GM23338 (cell line): ENCODE measurements around the gene SPPL2C. TPM values are rescaled to one million over a fixed set of nuclear protein-coding genes. Genes with fewer than 3 reads are reported as not detected.

ENCODE experiments used
- ATAC-seq: fragments of 200-7000 bp; cut with Tn5 transposase; 3 replicates; pipeline ENCODE4 v1.9.1; 2020
- DNase-seq: peaks from one replicate; pipeline ENCODE4 v3.0.0-alpha.2; 2015; ENCODE audit warnings: low spot score
- H2AFZ ChIP-seq: fragments of 200-600 bp; sonication (generic); 2 replicates; pipeline ENCODE4 v1.8.0; 2016; ENCODE audit warnings: antibody characterized with exemption, mild to moderate bottlenecking, moderate library complexity
- H3F3A ChIP-seq: fragments of 200-600 bp; sonication (generic); replicated peaks from 2 replicates; pipeline ENCODE4 v1.8.0; 2017; ENCODE audit warnings: antibody characterized with exemption, mixed run types, low read depth
- H3K27ac ChIP-seq: fragments of 200-600 bp; sonication (generic); 2 replicates; pipeline ENCODE4 v1.6.1; 2016; ENCODE audit warnings: low read depth
- H3K27me3 ChIP-seq: fragments of 200-600 bp; sonication (generic); 2 replicates; pipeline ENCODE4 v1.8.0; 2016; ENCODE audit warnings: mild to moderate bottlenecking, mixed run types, moderate library complexity; ENCODE audit not compliant: insufficient read depth
- H3K36me3 ChIP-seq: fragments of 200-600 bp; sonication (generic); 2 replicates; pipeline ENCODE4 v1.8.0; 2016; ENCODE audit warnings: mild to moderate bottlenecking; ENCODE audit not compliant: insufficient read depth
- H3K4me1 ChIP-seq: fragments of 200-600 bp; sonication (generic); 2 replicates; pipeline ENCODE4 v1.8.0; 2016; ENCODE audit warnings: mild to moderate bottlenecking, moderate library complexity; ENCODE audit not compliant: insufficient read depth
- H3K4me2 ChIP-seq: fragments of 200-600 bp; sonication (generic); 2 replicates; pipeline ENCODE4 v1.7.1; 2017; ENCODE audit warnings: mixed run types
- H3K4me3 ChIP-seq: fragments of 200-600 bp; sonication (generic); 2 replicates; pipeline ENCODE4 v1.6.1; 2016; ENCODE audit warnings: mixed run types
- H3K79me2 ChIP-seq: fragments of 200-600 bp; sonication (generic); replicated peaks from 2 replicates; pipeline ENCODE4 v1.8.0; 2017; ENCODE audit warnings: mild to moderate bottlenecking; ENCODE audit not compliant: insufficient read depth
- H3K9me2 ChIP-seq: fragments of 200-600 bp; sonication (generic); 2 replicates; pipeline ENCODE4 v1.8.0; 2017; ENCODE audit not compliant: insufficient read depth
- H4K20me1 ChIP-seq: fragments of 200-600 bp; sonication (generic); replicated peaks from 2 replicates; pipeline ENCODE4 v1.8.0; 2017; ENCODE audit warnings: mild to moderate bottlenecking; ENCODE audit not compliant: insufficient read depth
- H3K27ac Mint-ChIP-seq: 2 replicates; pipeline ENCODE4 v1.8.0; 2020; ENCODE audit warnings: inconsistent platforms, mild to moderate bottlenecking, moderate library complexity, mixed read lengths
- H3K27me3 Mint-ChIP-seq: 3 replicates; pipeline ENCODE4 v1.8.0; 2022; ENCODE audit warnings: low read depth, mild to moderate bottlenecking, moderate library complexity, mixed read lengths, inconsistent platforms; ENCODE audit not compliant: insufficient read depth, poor library complexity
- H3K36me3 Mint-ChIP-seq: 3 replicates; pipeline ENCODE4 v1.8.0; 2021; ENCODE audit warnings: low read depth, mild to moderate bottlenecking, inconsistent platforms, moderate library complexity, mixed read lengths
- H3K4me1 Mint-ChIP-seq: 3 replicates; pipeline ENCODE4 v1.8.0; 2020; ENCODE audit warnings: mild to moderate bottlenecking, inconsistent platforms, mixed read lengths
- H3K4me3 Mint-ChIP-seq: 3 replicates; pipeline ENCODE4 v1.8.0; 2021; ENCODE audit warnings: moderate library complexity, mild to moderate bottlenecking, inconsistent platforms, mixed read lengths
- H3K9me3 Mint-ChIP-seq: 3 replicates; pipeline ENCODE4 v1.8.0; 2020; ENCODE audit warnings: moderate library complexity, mild to moderate bottlenecking, inconsistent platforms, mixed read lengths
- JUNB ChIP-seq: IDR thresholded peaks from one replicate; pipeline ENCODE4 v1.6.1; 2016; ENCODE audit warnings: antibody characterized with exemption; ENCODE audit not compliant: unreplicated experiment
- NANOG ChIP-seq: IDR thresholded peaks from 2 replicates; pipeline ENCODE4 v1.6.1; 2016; ENCODE audit warnings: antibody characterized with exemption, borderline replicate concordance
- STAT1 ChIP-seq: IDR thresholded peaks from one replicate; pipeline ENCODE4 v1.6.1; 2016; ENCODE audit warnings: antibody characterized with exemption; ENCODE audit not compliant: unreplicated experiment
- ZNF331 ChIP-seq: fragments of 250-450 bp; sonication (Bioruptor Pico); IDR thresholded peaks from 2 replicates; pipeline ENCODE4 v1.5.0; 2020; ENCODE audit warnings: low read depth, mild to moderate bottlenecking, moderate library complexity
- polyA plus RNA-seq: library from polyadenylated mRNA; unstranded; fragments of >200 nt; fragmentation: Nextera tagmentation; extraction: Ambion mirVana; gene quantifications from 2 replicates; pipeline ENCODE4 v1.2.1, GENCODE V29; 2016
- total RNA-seq: library from RNA; depleted of rRNA; stranded (reverse); fragments of >200 nt; shearing (Covaris generic); gene quantifications from 2 replicates; pipeline ENCODE4 v1.2.3, GENCODE V29; 2014
- TF ChIP-seq, protein P1 (sequence below): IDR thresholded peaks from 2 replicates; pipeline ENCODE4 v1.6.1; 2016; ENCODE audit warnings: antibody characterized with exemption
- TF ChIP-seq, protein P2 (sequence below): IDR thresholded peaks from one replicate; pipeline ENCODE4 v1.6.1; 2018; ENCODE audit warnings: antibody characterized with exemption; ENCODE audit not compliant: unreplicated experiment
- TF ChIP-seq, protein P3 (sequence below), 2 experiments: fragments of 200-600 bp in 1 of 2; sonication (generic) in 1 of 2; conservative IDR thresholded peaks; 2 replicates each; pipeline versions ENCODE4 v1.5.1 to v1.6.1; 2016 to 2017; ENCODE audit warnings: antibody characterized with exemption in 2 of 2, low read depth in 2 of 2, mild to moderate bottlenecking in 2 of 2, moderate library complexity in 1 of 2

Gene SPPL2C
- total and polyA plus RNA-seq, 2 experiments from 2014 or later: 0.14 TPM; not detected in 1

DNA sequence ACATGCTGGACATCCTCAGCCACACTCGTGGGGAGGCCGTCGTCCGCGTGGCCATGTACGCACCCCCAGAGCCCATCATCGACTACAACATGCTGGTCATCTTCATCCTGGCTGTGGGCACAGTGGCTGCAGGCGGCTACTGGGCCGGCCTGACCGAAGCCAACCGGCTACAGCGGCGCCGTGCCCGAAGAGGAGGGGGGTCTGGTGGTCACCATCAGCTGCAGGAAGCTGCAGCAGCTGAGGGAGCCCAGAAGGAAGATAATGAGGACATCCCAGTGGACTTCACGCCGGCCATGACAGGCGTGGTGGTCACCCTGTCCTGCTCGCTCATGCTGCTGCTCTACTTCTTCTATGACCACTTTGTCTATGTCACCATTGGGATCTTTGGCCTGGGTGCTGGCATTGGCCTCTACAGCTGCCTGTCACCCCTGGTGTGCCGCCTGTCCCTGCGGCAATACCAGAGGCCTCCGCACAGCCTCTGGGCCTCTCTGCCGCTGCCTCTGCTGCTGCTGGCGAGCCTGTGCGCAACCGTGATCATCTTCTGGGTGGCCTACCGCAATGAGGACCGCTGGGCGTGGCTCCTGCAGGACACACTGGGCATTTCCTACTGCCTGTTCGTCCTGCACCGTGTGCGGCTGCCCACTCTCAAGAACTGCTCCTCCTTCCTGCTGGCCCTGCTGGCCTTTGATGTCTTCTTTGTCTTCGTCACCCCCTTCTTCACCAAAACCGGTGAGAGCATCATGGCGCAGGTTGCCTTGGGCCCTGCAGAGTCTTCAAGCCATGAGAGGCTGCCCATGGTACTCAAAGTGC, 900 bp downstream of the SPPL2C start:
- Histone ChIP-seq H3K9me2 (no peaks in the 10 kb centered on the region), H3F3A (no peaks in the 10 kb centered on the region), H2AFZ (no peak overlapping the region), H3K36me3 (no peaks in the 10 kb centered on the region), H3K4me3 (no peak overlapping the region), H3K79me2 (no peaks in the 10 kb centered on the region), H3K4me1 (no peaks in the 10 kb centered on the region), H4K20me1 (no peaks in the 10 kb centered on the region), H3K27ac (no peak overlapping the region), H3K27me3 (no peaks in the 10 kb centered on the region), H3K4me2 (no peak overlapping the region)
- H3K4me1 Mint-ChIP-seq: no peaks in the 10 kb centered on the region
- H3K27me3 Mint-ChIP-seq: peaks cover 13% of the 10 kb centered on the region
- DNase-seq: no peak
- H3K4me3 Mint-ChIP-seq: no peak overlapping the region
- H3K36me3 Mint-ChIP-seq: no peaks in the 10 kb centered on the region
- H3K9me3 Mint-ChIP-seq: no peaks in the 10 kb centered on the region
- no peak for ATAC-seq
- TF ChIP-seq, protein P1, sequence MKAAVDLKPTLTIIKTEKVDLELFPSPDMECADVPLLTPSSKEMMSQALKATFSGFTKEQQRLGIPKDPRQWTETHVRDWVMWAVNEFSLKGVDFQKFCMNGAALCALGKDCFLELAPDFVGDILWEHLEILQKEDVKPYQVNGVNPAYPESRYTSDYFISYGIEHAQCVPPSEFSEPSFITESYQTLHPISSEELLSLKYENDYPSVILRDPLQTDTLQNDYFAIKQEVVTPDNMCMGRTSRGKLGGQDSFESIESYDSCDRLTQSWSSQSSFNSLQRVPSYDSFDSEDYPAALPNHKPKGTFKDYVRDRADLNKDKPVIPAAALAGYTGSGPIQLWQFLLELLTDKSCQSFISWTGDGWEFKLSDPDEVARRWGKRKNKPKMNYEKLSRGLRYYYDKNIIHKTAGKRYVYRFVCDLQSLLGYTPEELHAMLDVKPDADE: no peak
- no peak overlapping the region for H3K27ac Mint-ChIP-seq

DNA sequence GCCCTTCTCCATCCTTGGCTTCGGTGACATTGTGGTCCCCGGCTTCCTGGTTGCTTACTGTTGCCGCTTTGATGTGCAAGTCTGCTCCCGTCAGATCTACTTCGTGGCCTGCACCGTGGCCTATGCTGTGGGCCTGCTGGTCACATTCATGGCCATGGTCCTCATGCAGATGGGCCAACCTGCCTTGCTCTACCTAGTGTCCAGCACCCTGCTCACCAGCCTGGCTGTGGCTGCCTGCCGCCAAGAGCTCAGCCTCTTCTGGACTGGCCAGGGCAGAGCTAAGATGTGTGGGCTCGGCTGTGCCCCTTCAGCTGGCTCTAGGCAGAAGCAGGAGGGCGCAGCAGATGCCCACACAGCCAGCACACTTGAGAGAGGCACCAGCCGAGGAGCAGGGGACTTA, 1.5 kb downstream of the SPPL2C start:
- TF ChIP-seq, protein P2, sequence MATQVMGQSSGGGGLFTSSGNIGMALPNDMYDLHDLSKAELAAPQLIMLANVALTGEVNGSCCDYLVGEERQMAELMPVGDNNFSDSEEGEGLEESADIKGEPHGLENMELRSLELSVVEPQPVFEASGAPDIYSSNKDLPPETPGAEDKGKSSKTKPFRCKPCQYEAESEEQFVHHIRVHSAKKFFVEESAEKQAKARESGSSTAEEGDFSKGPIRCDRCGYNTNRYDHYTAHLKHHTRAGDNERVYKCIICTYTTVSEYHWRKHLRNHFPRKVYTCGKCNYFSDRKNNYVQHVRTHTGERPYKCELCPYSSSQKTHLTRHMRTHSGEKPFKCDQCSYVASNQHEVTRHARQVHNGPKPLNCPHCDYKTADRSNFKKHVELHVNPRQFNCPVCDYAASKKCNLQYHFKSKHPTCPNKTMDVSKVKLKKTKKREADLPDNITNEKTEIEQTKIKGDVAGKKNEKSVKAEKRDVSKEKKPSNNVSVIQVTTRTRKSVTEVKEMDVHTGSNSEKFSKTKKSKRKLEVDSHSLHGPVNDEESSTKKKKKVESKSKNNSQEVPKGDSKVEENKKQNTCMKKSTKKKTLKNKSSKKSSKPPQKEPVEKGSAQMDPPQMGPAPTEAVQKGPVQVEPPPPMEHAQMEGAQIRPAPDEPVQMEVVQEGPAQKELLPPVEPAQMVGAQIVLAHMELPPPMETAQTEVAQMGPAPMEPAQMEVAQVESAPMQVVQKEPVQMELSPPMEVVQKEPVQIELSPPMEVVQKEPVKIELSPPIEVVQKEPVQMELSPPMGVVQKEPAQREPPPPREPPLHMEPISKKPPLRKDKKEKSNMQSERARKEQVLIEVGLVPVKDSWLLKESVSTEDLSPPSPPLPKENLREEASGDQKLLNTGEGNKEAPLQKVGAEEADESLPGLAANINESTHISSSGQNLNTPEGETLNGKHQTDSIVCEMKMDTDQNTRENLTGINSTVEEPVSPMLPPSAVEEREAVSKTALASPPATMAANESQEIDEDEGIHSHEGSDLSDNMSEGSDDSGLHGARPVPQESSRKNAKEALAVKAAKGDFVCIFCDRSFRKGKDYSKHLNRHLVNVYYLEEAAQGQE: no peak
- no peak for TF ChIP-seq ZNF331 (CRISPR knock-in tag)
- no peak for TF ChIP-seq STAT1
- TF ChIP-seq JUNB: no peak
- TF ChIP-seq NANOG: no peak
- TF ChIP-seq, protein P3, sequence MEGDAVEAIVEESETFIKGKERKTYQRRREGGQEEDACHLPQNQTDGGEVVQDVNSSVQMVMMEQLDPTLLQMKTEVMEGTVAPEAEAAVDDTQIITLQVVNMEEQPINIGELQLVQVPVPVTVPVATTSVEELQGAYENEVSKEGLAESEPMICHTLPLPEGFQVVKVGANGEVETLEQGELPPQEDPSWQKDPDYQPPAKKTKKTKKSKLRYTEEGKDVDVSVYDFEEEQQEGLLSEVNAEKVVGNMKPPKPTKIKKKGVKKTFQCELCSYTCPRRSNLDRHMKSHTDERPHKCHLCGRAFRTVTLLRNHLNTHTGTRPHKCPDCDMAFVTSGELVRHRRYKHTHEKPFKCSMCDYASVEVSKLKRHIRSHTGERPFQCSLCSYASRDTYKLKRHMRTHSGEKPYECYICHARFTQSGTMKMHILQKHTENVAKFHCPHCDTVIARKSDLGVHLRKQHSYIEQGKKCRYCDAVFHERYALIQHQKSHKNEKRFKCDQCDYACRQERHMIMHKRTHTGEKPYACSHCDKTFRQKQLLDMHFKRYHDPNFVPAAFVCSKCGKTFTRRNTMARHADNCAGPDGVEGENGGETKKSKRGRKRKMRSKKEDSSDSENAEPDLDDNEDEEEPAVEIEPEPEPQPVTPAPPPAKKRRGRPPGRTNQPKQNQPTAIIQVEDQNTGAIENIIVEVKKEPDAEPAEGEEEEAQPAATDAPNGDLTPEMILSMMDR (conservative IDR thresholded peaks at IDR 0.05; ENCODE audit: low read depth in 2 of 2): no peak
- no peaks in the 10 kb centered on the region for H3K9me2 ChIP-seq
- no peak for ATAC-seq
- no peaks in the 10 kb centered on the region for H4K20me1 ChIP-seq
- H3K4me1 ChIP-seq: no peaks in the 10 kb centered on the region
- no peak overlapping the region for H3K4me3 ChIP-seq
- Mint-ChIP-seq H3K9me3 (no peaks in the 10 kb centered on the region), H3K27me3 (peaks cover 13% of the 10 kb centered on the region), H3K36me3 (no peaks in the 10 kb centered on the region), H3K27ac (no peak overlapping the region), H3K4me3 (no peak overlapping the region; the same call in 2 of the 3 replicates), H3K4me1 (no peaks in the 10 kb centered on the region)
- no peaks in the 10 kb centered on the region for H3K36me3 ChIP-seq
- H3K27me3 ChIP-seq: no peaks in the 10 kb centered on the region
- no peak overlapping the region for H3K4me2 ChIP-seq
- no peak overlapping the region for H3K27ac ChIP-seq
- H3F3A ChIP-seq: no peaks in the 10 kb centered on the region
- H3K79me2 ChIP-seq: no peaks in the 10 kb centered on the region
- no peak overlapping the region for H2AFZ ChIP-seq
- no peak for DNase-seq
